Body of pancreas (tissue), 4 donors: ENCODE results near the gene NOP14.

Experiments
- POLR2A ChIP-seq, 3 donors: fragments of 450-650 bp; IDR thresholded peaks; one replicate each; pipeline ENCODE4 v1.6.1; 2016; ENCODE audit warnings: antibody characterized with exemption in 3 of 3, mild to moderate bottlenecking in 2 of 3
- TF ChIP-seq, protein P1 (sequence below), 7 experiments: fragments of 450-650 bp in 4 of 7; fragments of 200-600 bp in 3 of 7; sonication (generic) in 3 of 7; IDR thresholded peaks; one replicate each; pipeline ENCODE4 v1.5.1; 2016 to 2019; ENCODE audit warnings: antibody characterized with exemption in 7 of 7

DNA sequence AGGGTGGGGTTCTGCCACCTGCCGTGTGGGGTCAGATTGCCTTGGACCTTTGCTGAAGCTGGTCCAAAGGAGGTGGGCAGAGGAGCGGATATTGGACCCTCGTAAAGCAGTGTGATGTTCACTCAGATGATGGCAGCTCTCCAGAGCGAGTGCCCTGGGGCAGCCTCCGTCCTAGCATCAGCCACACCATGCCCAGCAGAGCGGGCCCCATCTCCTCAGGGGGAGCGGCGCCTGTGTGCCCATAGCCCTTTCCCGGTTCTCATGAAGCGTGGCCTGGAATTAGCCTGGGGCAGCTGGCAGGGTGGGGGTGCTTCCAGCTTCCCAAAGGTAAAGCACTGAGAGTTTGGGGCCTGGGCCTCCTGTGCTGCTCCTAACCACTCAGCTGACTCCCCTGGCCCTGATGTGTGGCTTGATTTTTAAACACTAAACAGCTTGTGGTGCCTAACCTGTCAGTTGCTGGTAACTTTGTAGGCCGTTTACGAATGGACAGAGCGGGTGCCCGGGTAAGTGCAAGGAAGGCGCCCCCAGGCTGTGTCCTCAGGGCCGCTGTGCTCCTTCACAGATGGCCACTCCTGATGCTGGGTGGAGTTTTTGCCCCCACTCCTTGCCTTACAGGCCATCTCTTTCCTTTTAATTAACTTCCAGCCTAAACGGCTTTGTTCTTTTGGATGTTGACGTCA, 36.0 kb downstream of the NOP14 start:
- TF ChIP-seq, protein P1, sequence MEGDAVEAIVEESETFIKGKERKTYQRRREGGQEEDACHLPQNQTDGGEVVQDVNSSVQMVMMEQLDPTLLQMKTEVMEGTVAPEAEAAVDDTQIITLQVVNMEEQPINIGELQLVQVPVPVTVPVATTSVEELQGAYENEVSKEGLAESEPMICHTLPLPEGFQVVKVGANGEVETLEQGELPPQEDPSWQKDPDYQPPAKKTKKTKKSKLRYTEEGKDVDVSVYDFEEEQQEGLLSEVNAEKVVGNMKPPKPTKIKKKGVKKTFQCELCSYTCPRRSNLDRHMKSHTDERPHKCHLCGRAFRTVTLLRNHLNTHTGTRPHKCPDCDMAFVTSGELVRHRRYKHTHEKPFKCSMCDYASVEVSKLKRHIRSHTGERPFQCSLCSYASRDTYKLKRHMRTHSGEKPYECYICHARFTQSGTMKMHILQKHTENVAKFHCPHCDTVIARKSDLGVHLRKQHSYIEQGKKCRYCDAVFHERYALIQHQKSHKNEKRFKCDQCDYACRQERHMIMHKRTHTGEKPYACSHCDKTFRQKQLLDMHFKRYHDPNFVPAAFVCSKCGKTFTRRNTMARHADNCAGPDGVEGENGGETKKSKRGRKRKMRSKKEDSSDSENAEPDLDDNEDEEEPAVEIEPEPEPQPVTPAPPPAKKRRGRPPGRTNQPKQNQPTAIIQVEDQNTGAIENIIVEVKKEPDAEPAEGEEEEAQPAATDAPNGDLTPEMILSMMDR (IDR thresholded peaks at IDR 0.05): no peak
- no peak for TF ChIP-seq POLR2A (IDR thresholded peaks at IDR 0.05)
